Gastroesophageal sphincter (tissue), 3 donors: ENCODE results near the gene EVC2.

Experiments used
- EP300 ChIP-seq: sonication (generic); formaldehyde crosslinking; IDR thresholded peaks from one replicate; pipeline ENCODE4 v1.6.1; 2017; ENCODE audit warnings: antibody characterized with exemption, mild to moderate bottlenecking
- POLR2A ChIP-seq, 2 donors: fragments of 450-650 bp; IDR thresholded peaks; one replicate each; pipeline ENCODE4 v1.6.1; 2017; ENCODE audit warnings: antibody characterized with exemption in 2 of 2, mild to moderate bottlenecking in 2 of 2, moderate library complexity in 1 of 2
- POLR2AphosphoS5 ChIP-seq: sonication (generic); formaldehyde crosslinking; IDR thresholded peaks from one replicate; pipeline ENCODE4 v1.6.1; 2017; ENCODE audit warnings: antibody characterized with exemption
- TF ChIP-seq, protein P1 (sequence below), 4 experiments: fragments of 200-600 bp in 2 of 4; fragments of 450-650 bp in 2 of 4; sonication (generic) in 1 of 4; IDR thresholded peaks; one replicate each; pipeline ENCODE4 v1.5.1; 2017 to 2019; ENCODE audit warnings: antibody characterized with exemption in 4 of 4, mild to moderate bottlenecking in 2 of 4, moderate library complexity in 2 of 4

DNA sequence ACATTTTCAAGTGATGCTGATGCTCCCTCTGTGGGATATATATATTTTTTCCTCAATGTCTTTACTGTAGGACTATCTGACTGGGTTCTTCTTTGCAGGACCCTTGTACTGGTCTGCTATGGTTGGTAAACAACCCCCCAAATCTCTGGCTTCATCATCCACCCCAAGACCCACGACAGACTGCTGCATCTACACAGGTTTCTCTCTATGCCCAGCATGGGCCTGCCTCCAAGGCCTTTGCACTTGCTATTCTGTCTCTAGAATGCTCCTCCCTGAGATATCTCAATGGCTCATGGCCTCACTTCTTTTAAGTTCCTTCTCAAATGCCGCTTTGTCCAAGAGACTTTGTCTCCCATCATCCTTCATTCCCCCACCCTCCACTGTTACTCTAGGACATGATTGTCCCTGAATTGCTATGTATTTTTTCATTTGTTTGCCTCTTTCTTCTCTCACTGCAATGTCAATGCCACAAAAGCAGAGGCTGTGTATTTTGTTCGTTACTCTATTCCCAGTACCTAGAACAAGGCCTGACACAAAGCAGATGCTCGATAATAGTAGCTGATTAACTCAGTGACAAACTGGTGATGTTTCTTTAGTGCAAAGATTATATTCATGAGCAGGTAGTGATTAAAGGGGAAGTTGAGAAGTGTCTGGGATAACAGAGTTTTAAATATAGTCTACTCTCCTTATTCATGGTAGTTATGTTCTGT lies 9.2 kb upstream of the EVC2 start:
- TF ChIP-seq, protein P1, sequence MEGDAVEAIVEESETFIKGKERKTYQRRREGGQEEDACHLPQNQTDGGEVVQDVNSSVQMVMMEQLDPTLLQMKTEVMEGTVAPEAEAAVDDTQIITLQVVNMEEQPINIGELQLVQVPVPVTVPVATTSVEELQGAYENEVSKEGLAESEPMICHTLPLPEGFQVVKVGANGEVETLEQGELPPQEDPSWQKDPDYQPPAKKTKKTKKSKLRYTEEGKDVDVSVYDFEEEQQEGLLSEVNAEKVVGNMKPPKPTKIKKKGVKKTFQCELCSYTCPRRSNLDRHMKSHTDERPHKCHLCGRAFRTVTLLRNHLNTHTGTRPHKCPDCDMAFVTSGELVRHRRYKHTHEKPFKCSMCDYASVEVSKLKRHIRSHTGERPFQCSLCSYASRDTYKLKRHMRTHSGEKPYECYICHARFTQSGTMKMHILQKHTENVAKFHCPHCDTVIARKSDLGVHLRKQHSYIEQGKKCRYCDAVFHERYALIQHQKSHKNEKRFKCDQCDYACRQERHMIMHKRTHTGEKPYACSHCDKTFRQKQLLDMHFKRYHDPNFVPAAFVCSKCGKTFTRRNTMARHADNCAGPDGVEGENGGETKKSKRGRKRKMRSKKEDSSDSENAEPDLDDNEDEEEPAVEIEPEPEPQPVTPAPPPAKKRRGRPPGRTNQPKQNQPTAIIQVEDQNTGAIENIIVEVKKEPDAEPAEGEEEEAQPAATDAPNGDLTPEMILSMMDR (IDR thresholded peaks at IDR 0.05) = no peak
- TF ChIP-seq POLR2A (IDR thresholded peaks at IDR 0.05) (no peak), POLR2AphosphoS5 (no peak), EP300 (no peak)
